GM23248 (cell line): ENCODE measurements around the gene MCRIP2.

Experiments used
- EZH2 ChIP-seq: fragments of 200-600 bp; sonication (generic); IDR thresholded peaks from 2 replicates; pipeline ENCODE4 v1.6.1; 2018; ENCODE audit warnings: antibody characterized with exemption, mild to moderate bottlenecking; ENCODE audit not compliant: insufficient read depth, poor library complexity, severe bottlenecking
- EZH2phosphoT487 ChIP-seq: fragments of 200-600 bp; sonication (generic); IDR thresholded peaks from 2 replicates; pipeline ENCODE4 v1.6.1; 2018; ENCODE audit warnings: antibody characterized with exemption, moderate library complexity, mild to moderate bottlenecking, low read depth; ENCODE audit not compliant: insufficient read depth

GRCh38 chr16:652454-653305, 11.1 kb downstream of the MCRIP2 start:
- TF ChIP-seq EZH2phosphoT487 (no peak), EZH2 (no peak)
